Measurements from ENCODE around the gene OSBPL8. TPM values are rescaled to one million over a fixed set of nuclear protein-coding genes. Genes with fewer than 3 reads are reported as not detected.

OSBPL8 gene
- total RNA-seq, 2 donors from 2014 or later, result 99.0 to 105 TPM

Other genes starting within 250 kb of the OSBPL8 start
- gene BBS10, start 211.4 kb downstream of the OSBPL8 start, total RNA-seq, result 1 to 10 TPM; 3.1 to 4.6 TPM
- gene ZDHHC17, start 204.3 kb upstream of the OSBPL8 start, total RNA-seq, result 10 to 100 TPM; 39.9 to 49.7 TPM